Medulla oblongata (tissue), 1 donor: ENCODE measurements around the gene SMIM22.

ENCODE experiments used
- DNase-seq: peaks from one replicate; pipeline ENCODE4 v3.0.0-alpha.2; 2015; ENCODE audit errors: extremely low spot score

SMIM22 gene, protein sequence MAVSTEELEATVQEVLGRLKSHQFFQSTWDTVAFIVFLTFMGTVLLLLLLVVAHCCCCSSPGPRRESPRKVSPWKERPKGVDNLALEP

DNA sequence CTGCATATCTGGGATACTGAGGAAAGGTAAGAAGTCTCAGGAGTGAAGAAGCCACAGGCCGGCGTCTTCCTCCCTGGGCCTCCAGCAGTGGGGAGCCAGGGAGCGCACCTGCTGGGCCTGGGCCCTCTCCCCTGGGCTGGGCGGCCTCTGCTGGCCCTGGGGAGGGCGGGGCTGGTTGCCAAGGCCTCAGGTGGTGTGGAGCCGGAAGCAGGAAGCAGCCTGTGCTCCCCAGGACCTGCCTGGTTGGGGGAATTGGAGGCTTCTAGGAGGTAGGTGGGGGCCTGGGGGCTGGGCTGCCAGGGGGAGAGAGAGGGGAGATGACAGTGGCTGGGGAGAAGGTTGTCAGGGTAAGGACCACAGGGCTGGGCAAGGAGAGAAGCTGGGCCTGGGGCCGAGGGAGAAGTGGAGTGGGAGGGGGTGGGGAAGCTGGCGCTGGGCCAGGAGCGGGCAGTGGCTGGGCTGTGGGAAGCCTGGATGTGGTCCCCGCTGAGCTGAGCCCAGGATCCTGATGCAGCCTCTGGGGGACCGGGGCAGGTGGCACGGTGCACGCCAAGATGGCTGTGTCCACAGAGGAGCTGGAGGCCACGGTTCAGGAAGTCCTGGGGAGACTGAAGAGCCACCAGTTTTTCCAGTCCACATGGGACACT is at the start of gene SMIM22:
Gene SMIM22 (plus strand): TSS at position 189 of the 647 bp plus-strand sequence. CDS start 366 bp downstream, at position 555.
- DNase-seq = no peak

DNA sequence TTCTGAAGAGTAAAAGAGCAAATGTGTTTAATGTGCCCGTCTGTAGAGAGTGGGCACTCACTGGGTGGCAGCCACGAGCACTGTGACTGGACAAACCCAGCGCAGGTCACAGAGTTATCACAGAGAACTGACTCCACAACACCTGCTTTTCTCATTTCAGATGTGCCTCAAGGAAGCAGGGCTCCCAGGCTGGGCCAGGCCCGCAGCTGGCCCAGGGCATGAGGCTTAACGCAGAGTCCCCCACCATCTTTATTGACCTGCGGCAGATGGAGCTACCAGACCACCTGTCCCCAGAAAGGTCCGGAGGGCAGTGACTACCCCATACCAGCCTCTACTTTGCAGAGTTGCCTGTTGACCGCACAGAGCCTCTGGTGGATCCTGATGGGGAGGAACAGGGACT is 49.0 kb upstream of the SMIM22 start:
- DNase-seq = no peak

DNA sequence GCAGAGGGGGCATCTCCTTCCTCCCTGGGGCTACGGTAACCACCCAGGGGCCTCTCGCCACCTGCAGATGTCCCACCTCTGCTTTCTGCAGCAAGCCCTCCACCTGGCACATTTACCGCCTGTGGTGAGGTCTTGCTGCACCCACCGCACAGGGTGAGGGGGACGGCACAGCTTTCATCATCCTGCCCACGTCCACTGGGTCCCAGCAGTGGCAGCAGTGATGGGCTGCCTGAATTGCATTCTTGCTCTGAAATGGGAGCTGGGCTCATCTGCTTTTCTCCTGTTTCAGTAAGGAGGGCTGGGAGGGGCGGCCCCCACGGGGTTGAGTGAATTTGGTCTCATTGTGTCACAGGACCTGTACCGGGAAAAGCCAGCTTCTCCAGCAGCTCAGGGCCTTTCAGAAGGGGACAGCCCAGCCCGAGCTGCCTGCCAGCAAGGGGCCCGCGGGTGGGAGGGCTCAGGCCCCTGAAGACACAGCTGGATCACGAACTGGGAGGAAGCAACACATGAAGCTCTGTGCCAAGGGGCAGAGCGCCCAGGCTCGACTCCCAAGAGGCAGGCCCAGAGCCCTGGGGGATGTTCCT is 48.1 kb upstream of the SMIM22 start:
- DNase-seq = peak; percentile 49

DNA sequence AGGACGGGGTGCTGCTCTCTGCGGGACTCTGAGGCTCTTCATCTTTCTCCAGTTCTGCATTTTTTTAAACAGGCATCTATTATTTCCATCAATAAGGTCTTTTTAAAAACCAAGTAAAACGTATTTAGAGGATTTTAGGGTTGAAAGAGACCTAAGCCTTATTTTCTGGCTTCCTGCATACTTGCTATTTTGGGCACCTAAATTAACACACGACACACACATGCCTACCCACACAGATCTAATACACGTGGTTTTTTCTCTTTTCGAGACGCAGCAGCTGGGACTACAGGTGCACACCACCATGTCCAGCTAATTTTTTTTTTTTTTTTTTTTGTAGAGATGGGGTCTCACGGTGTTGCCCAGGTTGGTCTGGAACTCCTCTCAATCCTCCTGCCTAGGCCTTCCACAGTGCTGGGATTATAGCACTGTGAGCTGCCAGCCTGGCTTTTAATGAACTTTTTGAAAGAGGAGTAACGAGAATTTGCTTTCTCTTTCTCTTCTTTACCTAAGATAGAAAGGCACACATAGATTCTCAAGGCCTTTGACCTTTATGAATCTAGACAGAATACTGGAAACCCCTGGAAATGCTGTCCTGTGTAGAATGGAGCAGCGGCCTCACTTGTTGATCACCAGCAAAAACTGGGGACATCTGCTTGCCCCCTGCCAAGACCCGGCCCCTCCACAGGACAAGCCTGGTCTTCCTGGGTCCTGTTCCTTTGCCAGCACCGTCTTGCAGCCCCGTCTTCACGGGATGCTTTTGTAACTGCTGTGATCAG is 47.1 kb upstream of the SMIM22 start:
- DNase-seq = no peak

DNA sequence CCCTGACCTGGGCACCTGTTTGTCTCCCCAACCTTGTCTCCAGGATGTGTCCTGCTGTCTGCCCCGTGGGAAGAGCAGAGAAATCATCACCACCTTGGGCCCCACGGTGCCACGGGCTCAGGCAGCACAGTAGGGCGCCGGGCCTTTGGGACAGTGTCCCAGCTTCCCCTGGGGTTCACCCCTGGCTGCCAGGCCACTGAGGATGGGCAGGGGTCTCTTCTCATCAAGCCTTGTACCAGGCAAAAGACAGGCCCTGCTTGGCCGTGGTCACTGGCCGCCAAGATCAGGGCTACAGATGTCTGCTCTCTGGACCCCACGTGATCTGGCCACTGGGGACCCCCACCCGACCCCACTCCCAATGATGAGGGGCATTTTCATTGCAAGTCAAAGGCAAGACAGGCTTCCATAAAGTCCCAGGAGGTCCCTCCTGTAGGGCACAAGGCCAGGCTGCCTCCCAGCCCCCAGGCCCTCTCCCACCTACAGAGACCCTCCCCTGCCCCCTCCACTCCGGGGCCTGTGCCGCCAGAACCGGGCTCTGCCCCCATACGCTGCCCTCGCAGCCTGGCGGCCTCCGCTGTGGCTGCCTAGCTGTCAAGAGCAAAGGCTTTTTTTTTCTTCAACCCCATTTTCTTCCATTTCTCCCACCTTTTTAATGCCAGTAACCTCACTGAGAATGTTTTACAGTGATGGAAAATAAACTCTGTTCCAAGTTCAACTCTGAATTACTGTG is 46.3 kb upstream of the SMIM22 start:
- no peak for DNase-seq

DNA sequence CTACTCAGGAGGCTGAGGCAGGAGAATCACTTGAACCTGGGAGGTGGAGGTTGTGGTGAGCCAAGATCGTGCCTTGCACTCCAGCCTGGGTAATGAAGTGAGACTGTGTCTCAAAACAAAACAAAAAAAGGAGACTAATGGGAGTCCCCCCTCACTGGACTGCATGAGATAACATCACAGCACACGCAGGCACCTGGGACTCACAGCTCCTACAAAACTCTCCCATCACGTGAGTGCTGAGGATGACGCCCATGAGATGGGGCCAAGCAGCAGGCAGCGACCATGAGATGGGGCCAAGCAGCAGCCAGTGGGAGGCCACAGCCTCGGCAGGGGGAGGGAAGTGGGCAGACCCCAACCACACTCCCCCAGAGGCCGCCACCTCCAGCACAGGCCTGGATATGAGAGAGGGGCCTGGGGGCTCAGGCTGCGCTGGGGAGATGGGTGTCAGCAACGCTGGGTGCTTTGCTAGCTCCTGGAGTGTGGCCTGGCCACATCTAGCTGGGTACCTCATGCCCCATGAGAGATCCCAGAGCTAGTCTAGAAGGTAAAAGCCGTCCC is 45.4 kb upstream of the SMIM22 start:
- DNase-seq = no peak

DNA sequence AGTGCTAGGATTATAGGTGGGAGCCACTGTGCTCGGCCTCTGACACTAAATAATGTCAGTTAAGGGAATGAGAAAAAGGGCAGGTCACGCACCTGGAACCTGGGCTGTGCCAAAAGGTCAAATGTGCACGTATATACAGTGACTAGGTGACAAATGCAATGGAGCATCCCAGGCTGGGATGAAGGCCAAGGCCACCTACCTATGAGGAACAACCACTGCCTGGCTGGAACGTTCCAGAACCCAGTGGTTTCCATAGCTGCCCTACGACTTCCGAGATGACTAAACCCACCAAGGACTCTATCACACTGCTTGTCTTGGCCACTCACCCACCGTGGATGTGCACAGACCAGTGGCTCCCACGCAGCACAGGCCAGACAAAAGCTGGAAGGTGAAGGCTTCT is 44.3 kb upstream of the SMIM22 start:
- no peak for DNase-seq

DNA sequence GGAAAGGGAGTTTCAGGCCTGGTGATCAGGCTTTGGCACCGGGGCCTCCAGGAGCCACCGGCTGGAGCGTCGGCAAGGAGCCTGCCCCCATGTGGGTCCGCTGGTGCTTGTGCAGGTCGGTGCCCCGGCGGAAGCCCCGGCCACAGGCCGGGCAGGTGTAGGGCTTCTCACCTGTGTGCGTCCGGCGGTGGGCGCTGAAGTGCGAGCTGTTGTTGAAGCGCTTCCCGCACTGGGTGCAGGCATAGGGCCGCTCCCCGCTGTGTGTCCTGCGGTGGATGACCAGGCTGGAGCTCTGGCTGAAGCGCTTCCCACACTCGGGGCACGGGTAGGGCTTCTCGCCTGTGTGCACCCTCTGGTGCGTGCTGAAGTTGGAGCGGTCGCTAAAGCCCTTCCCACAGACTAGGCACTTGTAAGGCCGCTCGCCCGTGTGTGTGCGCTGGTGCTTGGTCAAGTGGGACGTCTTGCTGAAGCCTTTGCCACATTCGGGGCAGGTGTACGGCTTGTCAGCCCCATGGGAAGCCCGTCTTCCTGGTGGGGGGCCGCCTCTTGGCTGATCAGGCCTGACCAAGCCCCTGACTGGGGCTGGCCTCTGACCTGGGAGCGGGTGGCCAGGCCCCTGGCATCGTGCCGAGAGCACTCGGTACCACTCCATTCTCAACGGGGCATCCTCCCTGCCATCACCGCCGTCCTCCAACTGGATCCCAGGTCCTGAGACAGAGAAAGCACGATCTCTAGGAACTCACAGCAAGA is 42.6 kb upstream of the SMIM22 start:
- no peak for DNase-seq

DNA sequence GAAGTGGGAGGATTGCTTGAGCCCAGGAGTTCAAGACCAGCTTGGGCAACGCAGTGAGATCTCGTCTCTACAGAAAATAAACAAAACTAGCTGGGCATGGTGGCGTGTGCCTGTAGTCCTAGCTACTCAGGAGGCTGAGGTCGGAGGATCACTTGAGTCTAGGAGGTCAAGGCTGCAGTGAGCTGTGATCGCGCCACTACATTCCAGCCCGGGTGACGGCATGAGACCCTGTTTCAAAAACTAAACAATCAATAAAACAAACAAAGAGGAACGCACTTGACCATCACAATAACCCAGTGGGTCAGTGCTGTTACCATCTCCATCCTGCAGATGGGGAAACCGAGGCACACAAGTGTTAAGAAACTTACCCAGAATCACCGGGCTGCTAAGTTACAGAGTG is 41.9 kb upstream of the SMIM22 start:
- no peak for DNase-seq

DNA sequence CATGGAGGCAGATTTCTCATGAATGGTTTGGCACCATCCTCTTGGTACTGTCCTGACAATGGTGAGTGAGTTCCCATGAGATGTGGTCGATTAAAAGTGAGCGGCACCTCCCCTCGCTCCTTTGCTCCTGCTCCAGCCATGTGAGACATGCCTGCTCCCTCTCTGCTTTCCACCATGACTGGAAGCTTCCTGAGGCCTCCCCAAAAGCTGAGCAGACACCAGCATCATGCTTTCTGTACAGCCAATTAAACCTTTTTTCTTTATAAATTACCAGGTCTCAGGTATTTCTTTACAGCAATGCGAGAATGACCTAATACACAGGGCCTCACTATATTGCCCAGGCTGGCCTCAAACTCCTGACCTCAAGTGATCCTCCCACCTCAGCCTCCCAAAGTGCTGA is 40.3 kb upstream of the SMIM22 start:
- DNase-seq = no peak

DNA sequence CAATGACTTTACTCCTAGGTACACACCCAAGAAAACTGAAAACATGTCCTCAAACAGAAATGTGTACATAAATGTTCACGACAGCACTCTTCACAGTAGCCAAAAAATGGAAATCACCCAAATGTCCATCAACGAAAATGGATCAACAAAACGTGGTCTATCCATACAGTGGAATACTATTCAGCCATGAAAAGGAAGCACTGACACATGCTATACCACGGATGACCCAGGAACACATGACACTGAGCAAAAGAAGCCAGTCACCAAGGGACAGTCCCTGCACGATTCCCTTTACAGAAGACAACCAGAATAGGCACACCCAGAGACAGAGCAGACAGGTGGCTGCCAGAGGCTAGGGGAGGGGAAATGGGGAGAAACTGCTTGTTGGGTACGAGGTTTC is 39.5 kb upstream of the SMIM22 start:
- DNase-seq = no peak

DNA sequence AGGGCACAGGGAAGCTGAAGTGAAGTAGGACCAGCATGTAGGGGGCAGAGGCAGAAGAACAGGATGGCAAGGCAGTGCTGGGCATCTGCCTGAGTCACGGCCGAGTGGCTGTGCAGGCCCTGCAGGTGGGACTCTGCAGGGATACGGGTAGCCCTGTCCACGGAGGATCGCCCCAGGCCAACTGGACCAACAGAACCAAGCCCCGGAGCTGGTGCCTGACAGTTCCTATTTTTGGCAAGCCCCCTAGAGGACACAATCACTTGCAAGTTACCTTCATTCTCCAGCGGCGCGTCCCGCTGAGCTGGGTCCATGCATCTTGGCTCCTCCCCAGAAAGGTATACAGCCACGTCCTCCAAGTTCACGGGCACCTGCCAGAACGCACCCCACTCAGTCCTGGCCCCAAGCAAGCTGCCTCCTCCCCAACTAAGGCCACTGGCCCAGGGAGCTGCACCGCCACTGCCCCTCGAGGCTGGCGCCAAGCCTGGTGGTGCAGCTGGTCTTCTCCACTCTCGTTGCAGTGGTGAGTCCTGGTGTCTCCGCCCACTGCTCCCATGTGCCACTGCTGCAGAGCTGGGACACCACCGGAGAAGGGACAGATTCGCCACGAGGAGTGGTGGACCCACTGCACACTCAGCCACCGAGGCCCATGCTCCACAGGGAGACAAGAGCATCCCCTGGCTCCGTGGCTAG is 34.8 kb upstream of the SMIM22 start:
- no peak for DNase-seq

DNA sequence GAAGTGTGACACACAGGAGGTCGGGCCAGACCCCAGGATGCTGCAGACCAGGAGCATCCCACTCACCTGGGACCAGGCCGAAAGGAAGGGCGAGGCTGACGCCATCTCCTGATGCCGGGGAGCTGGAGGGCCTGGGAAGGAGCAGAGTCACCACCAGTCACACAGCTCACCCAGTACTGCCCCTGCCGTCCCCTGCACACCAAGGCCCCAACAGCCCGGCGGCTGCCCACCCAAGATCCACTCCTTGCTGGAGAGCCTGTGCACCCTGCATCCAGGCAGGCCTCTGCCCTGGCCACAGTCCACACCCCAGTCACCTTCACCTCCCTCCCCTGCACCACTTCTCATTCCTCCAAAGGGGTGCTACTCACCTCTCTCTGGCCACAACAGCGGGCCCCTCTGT is 33.0 kb upstream of the SMIM22 start:
- DNase-seq = no peak

DNA sequence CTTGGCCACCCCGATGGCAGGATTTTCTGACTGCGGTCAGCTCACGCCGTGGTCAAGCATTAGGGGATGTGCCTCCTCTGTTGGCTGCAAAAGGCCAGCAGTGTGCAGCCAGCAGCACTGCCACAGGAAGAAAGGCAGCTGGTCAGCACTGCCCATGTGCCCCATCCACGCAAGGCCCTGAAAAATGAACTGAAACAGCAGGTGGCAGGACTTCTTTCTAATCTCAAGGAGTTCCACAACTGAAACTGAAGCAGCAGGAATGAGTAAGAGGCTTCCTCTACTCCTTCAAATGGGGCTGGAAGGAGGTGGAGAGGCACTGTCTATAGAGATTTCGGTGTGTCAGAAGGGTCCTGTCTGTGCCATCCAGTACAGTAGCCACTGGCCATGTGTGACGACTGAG is 31.4 kb upstream of the SMIM22 start:
- no peak for DNase-seq

DNA sequence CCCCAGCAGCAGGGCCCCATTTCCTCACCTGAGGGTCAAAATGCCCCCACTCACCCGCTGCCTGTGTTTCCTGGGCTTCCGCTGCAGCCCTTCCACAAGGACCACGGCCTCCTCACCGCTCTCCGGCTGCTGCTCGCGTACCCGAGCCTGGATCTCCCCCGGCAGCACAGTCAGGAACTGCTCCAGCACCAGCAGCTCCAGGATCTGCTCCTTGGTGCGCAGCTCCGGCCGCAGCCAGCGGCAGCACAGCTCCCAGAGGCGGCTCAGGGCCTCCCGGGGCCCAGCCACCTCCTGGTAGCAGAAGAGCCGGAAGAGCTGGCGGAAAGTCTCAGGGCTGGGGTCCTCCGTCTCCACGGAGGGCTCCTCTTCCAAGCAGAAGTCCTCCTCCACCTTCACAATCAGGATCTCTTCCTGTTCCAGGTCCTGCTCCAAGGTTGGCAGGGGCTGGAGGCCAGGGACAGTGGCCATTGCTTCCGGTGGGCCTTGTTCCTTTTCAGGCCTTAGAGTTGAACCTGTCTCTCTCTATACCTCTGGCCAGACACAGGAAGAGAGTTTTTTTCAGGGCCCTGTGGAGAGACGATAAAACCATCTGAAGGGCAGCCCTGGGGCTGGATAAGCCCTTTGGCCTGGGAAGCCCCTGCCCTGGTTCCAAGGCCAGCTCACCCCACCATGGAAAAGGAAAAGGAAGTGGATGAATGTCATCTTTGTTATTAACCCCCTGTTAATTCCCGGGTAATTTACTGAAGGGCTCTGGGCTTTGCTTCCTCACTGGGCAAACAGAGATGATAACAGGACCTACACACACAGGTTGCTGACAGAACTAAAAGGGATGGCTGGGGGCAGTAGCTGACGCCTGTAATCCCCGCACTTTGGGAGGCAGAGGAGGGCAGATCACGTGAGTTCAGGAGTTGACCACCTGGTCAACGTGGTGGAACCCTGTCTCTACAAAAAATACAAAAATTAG is 29.4 kb upstream of the SMIM22 start:
- DNase-seq = no peak

DNA sequence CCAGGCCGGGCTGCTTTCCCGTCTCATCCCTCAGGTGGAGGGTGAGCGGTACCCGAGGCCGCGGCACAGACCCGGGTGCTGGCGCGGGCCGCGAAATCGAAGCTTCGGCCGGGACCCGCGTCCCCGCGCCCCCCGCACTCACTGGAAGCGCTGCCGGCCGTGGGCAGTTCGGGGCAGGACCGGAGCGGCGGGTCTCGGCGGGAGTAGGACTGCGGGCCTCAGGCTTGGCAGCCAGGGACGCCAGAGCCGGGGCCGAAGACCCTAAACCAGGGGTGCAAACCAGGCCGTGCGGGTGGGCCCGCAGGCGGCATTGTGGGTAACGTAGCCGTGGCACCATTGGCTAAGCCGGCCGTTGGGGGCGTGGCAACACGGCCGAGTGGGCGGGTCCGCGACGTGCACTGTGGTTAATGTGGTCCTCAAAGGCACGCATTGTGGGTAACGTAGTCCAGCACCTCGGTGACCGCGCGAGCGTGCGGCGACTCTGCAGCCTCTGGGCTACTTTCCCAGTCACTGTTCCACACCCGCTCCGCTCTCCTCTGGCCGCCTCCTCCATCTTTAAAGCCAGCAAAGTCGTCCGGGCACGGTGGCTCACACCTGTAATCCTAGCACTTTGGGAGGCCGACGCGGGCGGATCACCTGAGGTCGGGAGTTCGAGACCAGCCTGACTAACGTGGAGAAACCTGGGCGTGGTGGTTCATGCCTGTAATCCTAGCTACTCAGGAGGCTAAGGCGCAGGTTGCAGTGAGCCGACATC is 28.1 kb upstream of the SMIM22 start, which contains the start of gene ZNF500:
Gene ZNF500 (minus strand): TSS at position 288 of the 754 bp plus-strand sequence. CDS start 1,184 bp downstream, outside the sequence.
- DNase-seq = peak; percentile 97

DNA sequence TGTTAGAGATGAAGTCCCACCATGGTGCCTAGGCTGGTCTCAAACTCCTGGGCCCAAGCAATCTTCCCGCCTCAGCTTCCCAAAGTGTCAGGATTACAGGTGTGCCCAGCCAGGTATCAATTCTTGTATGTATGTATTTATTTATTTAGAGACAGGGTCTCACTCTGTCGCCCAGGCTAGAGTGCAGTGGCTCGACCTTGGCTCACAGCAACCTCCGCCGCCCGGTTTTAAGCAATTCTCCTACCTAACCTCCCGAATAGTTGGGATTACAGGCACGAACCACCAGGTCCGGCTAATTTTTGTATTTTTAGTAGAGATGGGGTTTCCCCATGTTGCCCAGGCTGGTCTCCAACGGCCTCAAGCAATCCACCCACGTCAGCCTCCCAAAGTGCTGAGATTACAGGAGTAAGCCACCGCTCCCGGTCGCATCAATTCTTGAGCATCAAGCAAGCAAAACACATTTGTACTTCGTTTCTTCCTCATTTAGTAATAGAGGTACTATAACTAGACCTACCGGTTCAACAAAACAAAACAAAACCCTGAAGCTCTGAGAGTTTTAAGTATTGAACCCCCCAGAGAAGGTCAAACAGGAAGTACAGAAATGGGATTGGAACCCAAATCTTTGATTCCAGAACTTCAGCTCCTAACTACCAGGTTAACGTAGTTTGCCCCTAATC is 27.2 kb upstream of the SMIM22 start:
- DNase-seq = no peak
